Astrocyte (in vitro differentiated cells and primary cell): ENCODE data around the gene GREM2.

Experiments
- CTCF ChIP-seq: IDR thresholded peaks from 2 replicates; pipeline ENCODE4 v1.5.1; 2011; ENCODE audit warnings: low read depth, mild to moderate bottlenecking, inconsistent platforms, low read length, moderate library complexity; ENCODE audit not compliant: insufficient read depth
- EZH2 ChIP-seq: IDR thresholded peaks from 2 replicates; pipeline ENCODE4 v1.6.1; 2012; ENCODE audit warnings: mild to moderate bottlenecking, low read length, inconsistent platforms; ENCODE audit not compliant: insufficient read depth

DNA sequence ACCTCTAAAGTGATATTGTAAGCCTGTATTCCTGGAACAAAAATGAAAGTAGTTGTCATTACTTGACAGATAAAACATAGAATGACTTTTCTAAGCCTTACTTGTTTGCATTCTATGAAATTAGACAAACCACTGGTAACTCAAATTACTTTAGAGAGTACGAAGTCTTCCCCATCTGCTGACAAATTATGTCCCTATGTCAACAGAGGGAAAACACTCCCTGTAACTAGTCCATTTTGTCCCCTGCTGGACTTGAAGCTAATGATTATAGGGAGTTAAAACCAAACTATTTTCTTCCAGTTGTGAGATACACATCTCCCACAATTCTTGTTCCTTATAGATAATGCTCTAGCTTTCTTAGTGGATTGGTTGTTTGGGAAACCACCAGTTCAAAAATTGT lies 39.6 kb downstream of the GREM2 start:
- TF ChIP-seq CTCF (no peak), EZH2 (no peak)
